Neural cell (in vitro differentiated cells): ENCODE measurements around the gene TRIM8. TPM values are rescaled to one million over a fixed set of nuclear protein-coding genes. Genes with fewer than 3 reads are reported as not detected.
A peak's percentile ranks its signal among the peaks of the same experiment; 100 is the strongest.

Source experiments
- H2AFZ ChIP-seq: fragments of 200-600, 300-800 bp; sonication (generic), shearing (Covaris generic); 2 replicates; pipeline ENCODE4 v1.6.0; 2014; ENCODE audit warnings: low read depth, mild to moderate bottlenecking, antibody characterized with exemption, low read length, moderate library complexity
- H3F3A ChIP-seq: fragments of 200-600 bp; shearing (Covaris generic); 2 replicates; pipeline ENCODE4 v1.6.1; 2016; ENCODE audit warnings: mild to moderate bottlenecking, moderate library complexity, mixed read lengths, antibody characterized with exemption, low read length; ENCODE audit not compliant: insufficient read depth, poor library complexity, severe bottlenecking
- H3K27ac ChIP-seq: fragments of 200-600, 300-800 bp; sonication (generic), shearing (Covaris generic); 2 replicates; pipeline ENCODE4 v1.5.1; 2014; ENCODE audit warnings: mild to moderate bottlenecking, low read length, moderate library complexity
- H3K27me3 ChIP-seq: fragments of 300-800, 200-600 bp; sonication (generic), shearing (Covaris generic); 2 replicates; pipeline ENCODE4 v1.6.0; 2014; ENCODE audit warnings: mild to moderate bottlenecking, low read depth, low read length, moderate library complexity; ENCODE audit not compliant: insufficient read depth
- H3K36me3 ChIP-seq: fragments of 300-800, 200-600 bp; sonication (generic), shearing (Covaris generic); 2 replicates; pipeline ENCODE4 v1.5.1; 2014; ENCODE audit warnings: mild to moderate bottlenecking, antibody characterized with exemption, low read length, moderate library complexity; ENCODE audit not compliant: insufficient read depth
- H3K4me2 ChIP-seq: fragments of 300-800, 200-600 bp; sonication (generic), shearing (Covaris generic); 2 replicates; pipeline ENCODE4 v1.6.0; 2014; ENCODE audit warnings: mild to moderate bottlenecking, low read length
- H3K4me3 ChIP-seq: fragments of 300-800, 200-600 bp; sonication (generic), shearing (Covaris generic); 2 replicates; pipeline ENCODE4 v1.5.1; 2014; ENCODE audit warnings: mild to moderate bottlenecking, low read length, moderate library complexity
- H3K79me2 ChIP-seq: fragments of 200-600 bp; shearing (Covaris generic); replicated peaks from 2 replicates; pipeline ENCODE4 v1.6.0; 2014; ENCODE audit warnings: mild to moderate bottlenecking, low read length, moderate library complexity; ENCODE audit not compliant: insufficient read depth
- H3K9ac ChIP-seq: fragments of 300-800, 200-600 bp; sonication (generic), shearing (Covaris generic); 2 replicates; pipeline ENCODE4 v1.6.1; 2016; ENCODE audit warnings: mild to moderate bottlenecking, low read length, mixed read lengths
- H3K9me2 ChIP-seq: fragments of 200-600 bp; shearing (Covaris generic); 2 replicates; pipeline ENCODE4 v1.6.1; 2016; ENCODE audit warnings: mild to moderate bottlenecking, low read length, mixed read lengths; ENCODE audit not compliant: insufficient read depth
- H3K9me3 ChIP-seq: fragments of 200-600, 300-800 bp; sonication (generic), shearing (Covaris generic); 2 replicates; pipeline ENCODE4 v1.6.1; 2016; ENCODE audit warnings: mild to moderate bottlenecking, mixed run types, low read length, moderate library complexity, mixed read lengths
- H4K20me1 ChIP-seq: fragments of 200-600 bp; shearing (Covaris generic); 2 replicates; pipeline ENCODE4 v1.6.1; 2016; ENCODE audit warnings: mild to moderate bottlenecking, mixed run types; ENCODE audit not compliant: insufficient read depth
- CTCF ChIP-seq: fragments of 450-650 bp; IDR thresholded peaks from 2 replicates; pipeline ENCODE4 v1.5.1; 2014; ENCODE audit warnings: antibody characterized with exemption, mild to moderate bottlenecking, moderate library complexity; ENCODE audit not compliant: poor library complexity, severe bottlenecking
- EP300 ChIP-seq: fragments of 450-650 bp; conservative IDR thresholded peaks from 2 replicates; pipeline ENCODE4 v1.6.1; 2014; ENCODE audit warnings: antibody characterized with exemption, mild to moderate bottlenecking, moderate library complexity; ENCODE audit not compliant: poor library complexity, severe bottlenecking
- EZH2 ChIP-seq: fragments of 200-600, 300-800 bp; shearing (Covaris generic), sonication (generic); IDR thresholded peaks from 2 replicates; pipeline ENCODE4 v1.6.1; 2014; ENCODE audit warnings: antibody characterized with exemption, low read length, borderline replicate concordance, mild to moderate bottlenecking; ENCODE audit not compliant: insufficient read depth, poor library complexity, severe bottlenecking
- MXI1 ChIP-seq: fragments of 450-650 bp; conservative IDR thresholded peaks from 2 replicates; pipeline ENCODE4 v1.6.1; 2014; ENCODE audit warnings: antibody characterized with exemption, mild to moderate bottlenecking; ENCODE audit not compliant: poor library complexity, severe bottlenecking
- POLR2AphosphoS5 ChIP-seq: IDR thresholded peaks from 2 replicates; pipeline ENCODE4 v1.6.1; 2012
- RAD21 ChIP-seq: fragments of 450-650 bp; conservative IDR thresholded peaks from 2 replicates; pipeline ENCODE4 v1.6.1; 2014; ENCODE audit warnings: antibody characterized with exemption, mild to moderate bottlenecking, moderate library complexity
- REST ChIP-seq: IDR thresholded peaks from 2 replicates; pipeline ENCODE4 v1.6.1; 2012; ENCODE audit warnings: borderline replicate concordance
- SMC3 ChIP-seq: fragments of 450-650 bp; conservative IDR thresholded peaks from 2 replicates; pipeline ENCODE4 v1.6.1; 2014; ENCODE audit warnings: antibody characterized with exemption, mild to moderate bottlenecking, moderate library complexity; ENCODE audit not compliant: poor library complexity
- TAF1 ChIP-seq: IDR thresholded peaks from 2 replicates; pipeline ENCODE4 v1.6.1; 2012; ENCODE audit warnings: low read depth
- polyA plus RNA-seq: library from polyadenylated mRNA; depleted of rRNA; stranded (reverse); fragments of >200 nt; gene quantifications from 2 replicates; pipeline ENCODE4 v1.2.3, GENCODE V29; 2014

The TRIM8 gene
- polyA plus RNA-seq, 1 donor from 2014 or later, result 47.5 TPM

- Histone ChIP-seq H3F3A (peaks cover 5% of the 10 kb centered on the region), H2AFZ (no peak overlapping the region), H3K79me2 (no peaks in the 10 kb centered on the region), H4K20me1 (no peaks in the 10 kb centered on the region), H3K27ac (no peak overlapping the region), H3K9me3 (no peaks in the 10 kb centered on the region), H3K9me2 (no peaks in the 10 kb centered on the region), H3K27me3 (no peaks in the 10 kb centered on the region), H3K9ac (no peak overlapping the region), H3K36me3 (peaks cover 5% of the 10 kb centered on the region), H3K4me2 (no peak overlapping the region), H3K4me3 (no peak overlapping the region)
- TF ChIP-seq CTCF (peak; percentile 48), SMC3 (no peak)
Observed at GRCh38 chr10:102678842-102679289, 34.6 kb downstream of the TRIM8 start.

- H3K79me2 ChIP-seq, result no peaks in the 10 kb centered on the region
- H3K27me3 ChIP-seq, result no peaks in the 10 kb centered on the region
- no peaks in the 10 kb centered on the region for H3K9me2 ChIP-seq
- no peak overlapping the region for H3K4me2 ChIP-seq
- no peak for TF ChIP-seq EP300
- no peak for TF ChIP-seq RAD21
- no peak for TF ChIP-seq SMC3
- no peak for TF ChIP-seq POLR2AphosphoS5
- no peak for TF ChIP-seq REST
- TF ChIP-seq EZH2, result no peak
- no peak for TF ChIP-seq MXI1
- no peak for TF ChIP-seq CTCF
- TF ChIP-seq TAF1, result no peak
- H3K9ac ChIP-seq, result no peak overlapping the region
- H3K9me3 ChIP-seq, result no peaks in the 10 kb centered on the region
- no peak overlapping the region for H3K27ac ChIP-seq
- peaks cover 5% of the 10 kb centered on the region for H3K36me3 ChIP-seq
- H2AFZ ChIP-seq, result no peak overlapping the region
- H3K4me3 ChIP-seq, result no peak overlapping the region
- peaks cover 5% of the 10 kb centered on the region for H3F3A ChIP-seq
- H4K20me1 ChIP-seq, result no peaks in the 10 kb centered on the region
Observed at GRCh38 chr10:102679596-102679995, 35.3 kb downstream of the TRIM8 start.
